Fibroblast of lung (primary cell): Measurements from ENCODE around the gene LRRC8D.

Experiments used
- EZH2 ChIP-seq: IDR thresholded peaks from 2 replicates; pipeline ENCODE4 v1.5.1; 2012; ENCODE audit warnings: low read length, control low read depth, mild to moderate bottlenecking; ENCODE audit errors: missing control alignments
- TF ChIP-seq, protein P1 (sequence below), 2 donors: IDR thresholded peaks in 1 of 2; conservative IDR thresholded peaks in 1 of 2; 1 replicate in 1 of 2; 2 replicates in 1 of 2; pipeline ENCODE4 v1.5.1; 2011 to 2012; ENCODE audit warnings: low read length in 2 of 2, control low read depth in 1 of 2, inconsistent platforms in 1 of 2, low read depth in 1 of 2, mild to moderate bottlenecking in 1 of 2

DNA sequence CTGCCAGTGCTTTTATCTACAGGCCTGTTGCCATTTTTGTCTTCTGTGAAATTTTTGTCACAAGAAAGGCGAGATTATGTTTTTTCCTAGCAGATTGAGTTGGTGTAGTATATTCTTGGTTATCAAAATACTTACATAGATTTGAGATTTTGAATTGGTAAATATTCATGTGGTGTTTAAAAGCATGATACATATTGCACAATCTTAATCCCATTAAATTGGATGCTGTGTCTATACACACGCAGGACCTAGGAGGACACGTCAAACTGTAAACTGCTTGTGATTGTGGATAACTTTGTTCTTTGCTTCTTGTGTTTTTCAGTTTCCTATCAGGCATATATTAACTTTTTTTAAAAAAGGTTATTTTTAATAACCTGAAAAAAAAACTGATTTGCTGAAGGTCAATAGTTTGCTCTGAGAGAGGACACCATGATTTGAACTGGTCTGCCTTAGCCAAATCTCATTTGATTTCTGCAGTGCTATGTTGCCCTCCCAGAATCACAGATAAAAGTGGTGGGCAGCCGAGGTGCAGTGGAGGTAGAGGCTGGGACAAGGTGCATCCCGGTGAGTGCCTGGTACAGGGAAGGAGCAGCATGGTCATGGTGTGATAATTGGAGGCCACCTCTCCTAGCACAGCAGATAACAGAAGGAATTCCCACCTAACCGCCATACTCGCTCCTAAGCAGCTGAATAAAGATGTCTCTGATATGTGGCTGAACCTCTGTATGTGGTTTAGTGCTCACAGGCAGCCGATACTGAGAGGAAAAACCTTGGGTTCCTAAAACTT, 76.7 kb downstream of the LRRC8D start:
- TF ChIP-seq, protein P1, sequence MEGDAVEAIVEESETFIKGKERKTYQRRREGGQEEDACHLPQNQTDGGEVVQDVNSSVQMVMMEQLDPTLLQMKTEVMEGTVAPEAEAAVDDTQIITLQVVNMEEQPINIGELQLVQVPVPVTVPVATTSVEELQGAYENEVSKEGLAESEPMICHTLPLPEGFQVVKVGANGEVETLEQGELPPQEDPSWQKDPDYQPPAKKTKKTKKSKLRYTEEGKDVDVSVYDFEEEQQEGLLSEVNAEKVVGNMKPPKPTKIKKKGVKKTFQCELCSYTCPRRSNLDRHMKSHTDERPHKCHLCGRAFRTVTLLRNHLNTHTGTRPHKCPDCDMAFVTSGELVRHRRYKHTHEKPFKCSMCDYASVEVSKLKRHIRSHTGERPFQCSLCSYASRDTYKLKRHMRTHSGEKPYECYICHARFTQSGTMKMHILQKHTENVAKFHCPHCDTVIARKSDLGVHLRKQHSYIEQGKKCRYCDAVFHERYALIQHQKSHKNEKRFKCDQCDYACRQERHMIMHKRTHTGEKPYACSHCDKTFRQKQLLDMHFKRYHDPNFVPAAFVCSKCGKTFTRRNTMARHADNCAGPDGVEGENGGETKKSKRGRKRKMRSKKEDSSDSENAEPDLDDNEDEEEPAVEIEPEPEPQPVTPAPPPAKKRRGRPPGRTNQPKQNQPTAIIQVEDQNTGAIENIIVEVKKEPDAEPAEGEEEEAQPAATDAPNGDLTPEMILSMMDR (conservative IDR thresholded peaks at IDR 0.05 in 1 of 2, IDR thresholded peaks at IDR 0.05 in 1 of 2; ENCODE audit: low read depth in 1 of 2, low read length in 2 of 2): no peak
- no peak for TF ChIP-seq EZH2
